ENCODE results near the gene ALKBH5. TPM values are rescaled to one million over a fixed set of nuclear protein-coding genes. Genes with fewer than 3 reads are reported as not detected.

Gene ALKBH5
- total and polyA plus RNA-seq, 2 of the 8 experiments (the other 6 are each of a cell fraction or from before 2014, with no cell fraction given) = 63.7 to 86.4 TPM

GRCh38 chr17:18191967-18192366, 8.3 kb downstream of the ALKBH5 start:
- no peak overlapping the region for H3K56ac ChIP-seq (replicated peaks; ENCODE audit: insufficient read length, low read depth, low read length)
- no peak overlapping the region for H4K5ac ChIP-seq (ENCODE audit: insufficient read length, low read depth, low read length)
- H2BK12ac ChIP-seq (ENCODE audit: low read depth, low read length) = no peak overlapping the region
- H3K36me3 ChIP-seq (ENCODE audit: control insufficient read depth in 2 of 4, insufficient read depth in 4 of 4, low read length in 3 of 4) = peaks cover 11 to 37% (median 24%) of the 10 kb centered on the region in 4 experiments; a peak in 7 of 8 replicates
- H3K4me3 ChIP-seq (ENCODE audit: extremely low read depth in 1 of 4, insufficient read depth in 2 of 4, low read depth in 3 of 4, low read length in 4 of 4) = no peak overlapping the region
- no peak overlapping the region for H3K14ac ChIP-seq (ENCODE audit: insufficient read length)
- H4K91ac ChIP-seq (replicated peaks; ENCODE audit: insufficient read length, low read length) = no peak overlapping the region
- no peak overlapping the region for H3K4ac ChIP-seq (replicated peaks; ENCODE audit: insufficient read length, low read depth, low read length)
- peaks cover 33% of the 10 kb centered on the region for H3K79me1 ChIP-seq (ENCODE audit: low read depth, low read length)
- no peak overlapping the region for H2AK5ac ChIP-seq (ENCODE audit: low read depth, low read length)
- H2BK20ac ChIP-seq (ENCODE audit: low read length) = no peak overlapping the region
- no peak overlapping the region for H4K8ac ChIP-seq (ENCODE audit: extremely low read depth, insufficient read depth, low read length)
- H3K4me1 ChIP-seq (replicated peaks in 1 of 4; ENCODE audit: control insufficient read depth in 3 of 4, insufficient read depth in 4 of 4, low read length in 3 of 4) = peaks cover 0 to 3% (median 1%) of the 10 kb centered on the region in 4 experiments; a peak in 2 of 7 replicates
- H3K9ac ChIP-seq (replicated peaks in 1 of 4; ENCODE audit: extremely low read depth in 1 of 4, low read depth in 3 of 4, low read length in 3 of 4) = no peak overlapping the region
- H2AFZ ChIP-seq (ENCODE audit: low read length) = no peak overlapping the region
- no peak overlapping the region for H3K27ac ChIP-seq (ENCODE audit: low read depth, low read length)
- H3K9me3 ChIP-seq (ENCODE audit: insufficient read depth in 2 of 2, low read depth in 1 of 2, low read length in 1 of 2) = no peaks in the 10 kb centered on the region
- TF ChIP-seq CTCF (IDR thresholded peaks at IDR 0.05; ENCODE audit: control extremely low read depth in 1 of 3, insufficient read depth in 1 of 3, low read depth in 1 of 3, low read length in 3 of 3) (peak; percentile 38 to 56 (median 55)), RAD21 (IDR thresholded peaks at IDR 0.05 in 1 of 2, conservative IDR thresholded peaks at IDR 0.05 in 1 of 2; ENCODE audit: low read depth in 2 of 2, low read length in 2 of 2) (peak; percentile 42 to 64; a peak in 3 of 4 replicates), TEAD4 (IDR thresholded peaks at IDR 0.05; ENCODE audit: low read depth, low read length) (no peak)
- H2BK120ac ChIP-seq (replicated peaks; ENCODE audit: low read depth, low read length) = no peak overlapping the region
- CTCF ChIA-PET (ENCODE audit: partially characterized antibody) = interaction anchor here (0.5 to 11.2 kb wide), 13 partner anchors 10 to 136 kb away, joined by 3 to 122 read pairs (median 7); no protein-coding TSS in a partner anchor
- H3K79me2 ChIP-seq (ENCODE audit: control insufficient read depth in 1 of 2, insufficient read depth in 2 of 2, low read length in 2 of 2) = peaks cover 31 to 84% of the 10 kb centered on the region in 2 experiments
- no peak overlapping the region for H3K18ac ChIP-seq (ENCODE audit: extremely low read depth, low read length)
- peaks cover 25 to 27% of the 10 kb centered on the region in 2 experiments for H4K20me1 ChIP-seq (replicated peaks in 1 of 2; ENCODE audit: control insufficient read depth in 1 of 2, insufficient read depth in 2 of 2, low read length in 2 of 2)
- DNase-seq (ENCODE audit: low read depth in 1 of 2, low spot score in 2 of 2) (peak in 1 of 2 experiments; percentile 61), FAIRE-seq (no peak)
- H3K27me3 ChIP-seq (replicated peaks in 1 of 4; ENCODE audit: control insufficient read depth in 3 of 4, extremely low read depth in 1 of 4, insufficient read depth in 3 of 4, low read length in 3 of 4) = no peaks in the 10 kb centered on the region
- POLR2A ChIA-PET (ENCODE audit: partially characterized antibody) = interaction anchor here (0.5 to 4.8 kb wide), 4 partner anchors 9 to 105 kb away, joined by 3 to 20 read pairs (median 8); partner anchors contain the start of gene ALKBH5
- H2BK15ac ChIP-seq (ENCODE audit: low read length) = no peak overlapping the region
- 79% methylated on average over 2 of the region's 2 CpGs; no CpG with 5 or more reads in 1 of the 2 experiments for WGBS, 2 experiments (ENCODE audit: extremely low coverage in 1 of 2, insufficient coverage in 1 of 2, insufficient read length in 1 of 2, insufficient replicate concordance in 2 of 2, low coverage in 1 of 2, low lambda C conversion rate in 2 of 2, missing lambda C conversion rate in 1 of 2)
- no peaks in the 10 kb centered on the region; the same call in 1 of the 2 replicates for H3K23me2 ChIP-seq (ENCODE audit: low read depth, low read length)
- H3K23ac ChIP-seq (ENCODE audit: insufficient read length) = no peak overlapping the region
- H2BK5ac ChIP-seq (ENCODE audit: low read depth, low read length) = no peak overlapping the region
- H3K4me2 ChIP-seq (ENCODE audit: insufficient read depth in 1 of 2, low read depth in 2 of 2, low read length in 2 of 2) = no peak overlapping the region
